ENCODE data around the gene FADS6. TPM values are rescaled to one million over a fixed set of nuclear protein-coding genes. Genes with fewer than 3 reads are reported as not detected.

Gene FADS6
- total RNA-seq, 1 experiment from 2014 or later: 1.2 TPM

DNA sequence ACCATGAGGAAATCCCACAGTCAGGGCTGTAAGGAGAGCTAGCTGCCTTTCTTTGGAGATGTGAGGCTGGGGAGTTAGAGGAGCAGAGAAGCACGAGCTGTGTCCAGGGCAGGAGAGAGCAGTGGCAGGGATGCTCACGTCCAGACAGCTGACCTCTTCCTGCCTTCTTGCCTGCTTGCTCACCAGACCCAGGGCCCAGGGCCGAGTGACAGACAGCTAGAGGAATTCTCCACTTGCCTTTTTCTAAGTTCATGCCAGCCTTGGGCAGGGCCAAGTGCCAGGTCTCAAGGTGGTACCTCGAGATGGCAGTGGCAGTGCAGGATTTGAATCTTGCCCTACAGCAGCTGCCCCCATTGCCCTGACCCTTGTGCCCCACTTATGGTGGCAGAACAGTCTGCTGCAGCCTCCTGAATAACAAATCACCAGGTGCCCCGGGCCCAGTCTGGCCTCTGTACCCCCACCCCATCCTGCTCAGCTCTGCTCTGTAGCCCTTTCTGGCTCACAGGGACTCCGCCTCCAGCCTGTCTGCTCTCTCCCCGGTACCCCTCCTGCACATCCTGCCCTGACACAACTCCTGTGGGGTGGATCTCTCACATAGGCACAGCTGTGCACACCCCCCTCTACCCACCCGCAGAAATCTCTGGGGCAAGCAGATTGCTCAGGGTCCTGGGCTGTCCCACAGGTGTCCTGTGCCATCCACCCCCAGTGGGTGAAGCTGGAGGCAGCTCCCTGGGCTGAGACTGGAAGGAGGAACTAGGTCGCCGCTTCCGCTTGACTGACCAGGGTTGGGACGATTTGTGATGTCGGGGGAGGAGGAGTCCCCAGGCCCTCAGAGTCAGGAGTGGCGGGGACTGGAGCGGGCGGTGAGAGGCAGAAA, 59.7 kb downstream of the FADS6 start:
- Histone ChIP-seq H2BK120ac (ENCODE audit: low read depth, low read length, poor library complexity, severe bottlenecking) (no peak overlapping the region), H4K20me1 (ENCODE audit: control insufficient read depth, insufficient read depth, insufficient read length) (no peaks in the 10 kb centered on the region), H3K9ac (ENCODE audit: extremely low read depth, insufficient read length, low read length) (no peak overlapping the region), H3K27me3 (ENCODE audit: insufficient read depth, low read length) (no peaks in the 10 kb centered on the region), H3K79me1 (ENCODE audit: insufficient read depth, low read depth, low read length, poor library complexity, severe bottlenecking) (no peaks in the 10 kb centered on the region), H4K5ac (ENCODE audit: insufficient read length, low read depth, low read length) (no peak overlapping the region), H3K4me1 (ENCODE audit: insufficient read depth, low read length) (no peaks in the 10 kb centered on the region), H2BK5ac (ENCODE audit: insufficient read length, low read length) (no peak overlapping the region), H2AK5ac (ENCODE audit: insufficient read length, low read length) (no peak overlapping the region), H3K18ac (ENCODE audit: insufficient read length, low read depth, low read length) (no peak overlapping the region), H3K9me3 (ENCODE audit: control insufficient read depth, low read depth, low read length) (no peaks in the 10 kb centered on the region), H4K91ac (ENCODE audit: insufficient read length, low read depth, low read length) (no peak overlapping the region), H2BK20ac (ENCODE audit: low read depth, low read length, poor library complexity, severe bottlenecking) (no peak overlapping the region), H2BK12ac (ENCODE audit: insufficient read length, low read depth, low read length) (no peak overlapping the region), H3T11ph (ENCODE audit: low read length) (no peak overlapping the region), H2AFZ (ENCODE audit: low read length) (no peak overlapping the region), H3K4ac (ENCODE audit: low read depth, low read length) (no peak overlapping the region), H3K23ac (ENCODE audit: insufficient read length, low read depth, low read length) (no peak overlapping the region), H3K14ac (ENCODE audit: insufficient read depth, low read length) (no peak overlapping the region), H3K79me2 (ENCODE audit: insufficient read depth, low read length) (no peaks in the 10 kb centered on the region), H3K27ac (ENCODE audit: insufficient read length, low read depth, low read length) (no peak overlapping the region), H2BK15ac (ENCODE audit: low read depth, low read length) (no peak overlapping the region), H3K4me2 (ENCODE audit: insufficient read depth, insufficient read length, low read length) (no peak overlapping the region), H4K8ac (replicated peaks; ENCODE audit: insufficient read length, low read depth, low read length) (no peak overlapping the region), H3K23me2 (ENCODE audit: insufficient read length, low read depth, low read length, poor library complexity, severe bottlenecking) (no peaks in the 10 kb centered on the region), H3K56ac (ENCODE audit: insufficient read length, low read depth, low read length) (no peak overlapping the region)
- no CpG with 5 or more reads among the region's 16 CpGs for WGBS (ENCODE audit: extremely low coverage, insufficient read length, low lambda C conversion rate)
- no peak overlapping the region for H3K4me3 Mint-ChIP-seq
- no peak overlapping the region for H3K27ac Mint-ChIP-seq
- no peak for DNase-seq
- peaks cover 0 to 6% of the 10 kb centered on the region in 2 experiments; a peak in 1 of 4 replicates for H3K4me1 Mint-ChIP-seq
- H3K36me3 Mint-ChIP-seq (ENCODE audit: insufficient read depth in 1 of 3, low read depth in 3 of 3): peaks cover 7 to 18% (median 17%) of the 10 kb centered on the region in 3 experiments; a peak in 6 of 7 replicates
- peaks cover 3% of the 10 kb centered on the region for H3K27me3 Mint-ChIP-seq (ENCODE audit: low read depth)
- no peaks in the 10 kb centered on the region for H3K9me3 Mint-ChIP-seq
- no peak for TF ChIP-seq CTCF (conservative IDR thresholded peaks at IDR 0.05)
